ENCODE measurements around the gene IRAK2. TPM values are rescaled to one million over a fixed set of nuclear protein-coding genes. Genes with fewer than 3 reads are reported as not detected.

The IRAK2 gene
- total RNA-seq, 4 donors from 2014 or later: 4.4 to 23.3 (median 9.6) TPM

DNA sequence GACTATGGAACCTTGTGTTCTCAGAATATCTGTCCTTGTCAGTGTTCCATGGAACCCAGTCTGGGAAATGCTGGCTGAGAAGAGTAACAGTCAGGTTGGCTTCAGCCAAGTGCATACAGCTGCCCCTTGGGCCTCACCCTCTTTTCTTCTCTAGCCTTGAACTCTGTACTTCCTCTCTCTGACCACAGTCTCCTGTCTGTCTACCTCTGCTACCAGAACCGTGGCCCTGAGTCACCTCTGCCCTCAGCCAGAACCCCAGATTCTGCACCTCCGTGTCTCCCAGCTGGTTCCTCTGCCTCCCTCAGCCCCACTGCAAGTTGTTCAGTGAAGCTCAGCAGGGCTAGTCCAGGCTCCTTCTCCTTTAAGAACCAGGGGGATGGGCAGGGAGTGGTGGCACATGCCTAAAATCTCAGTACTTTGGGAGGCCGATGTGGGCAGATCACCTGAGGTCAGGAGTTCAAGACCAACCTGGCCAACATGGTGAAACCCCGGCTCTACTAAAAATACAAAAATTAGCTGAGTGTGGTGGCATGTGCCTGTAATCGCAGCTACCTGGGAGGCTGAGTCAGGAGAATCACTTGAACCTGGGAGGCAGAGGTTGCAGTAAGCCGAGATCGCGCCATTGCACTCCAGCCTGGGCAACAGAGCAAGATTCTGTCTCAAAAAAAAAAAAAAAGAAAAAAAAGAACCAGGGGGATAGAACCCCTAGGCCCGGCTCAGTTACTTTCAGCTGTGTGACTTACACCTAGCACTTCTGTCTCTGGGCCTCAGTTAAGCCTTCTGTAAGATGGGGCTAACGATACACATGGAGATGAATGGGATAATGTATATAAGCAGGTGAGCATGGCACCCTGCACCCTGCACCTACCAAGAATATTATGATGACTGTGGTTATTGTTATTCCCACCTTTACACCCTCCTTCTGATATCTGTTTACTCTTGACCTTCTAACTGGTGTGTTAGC lies 59.2 kb downstream of the IRAK2 start:
- 79 to 81% methylated on average over 7 to 9 of the region's 10 CpGs for WGBS, 2 donors
- H3K4me3 ChIP-seq: no peak overlapping the region
- DNase-seq: no peak
- H3K27ac ChIP-seq: peak overlapping the region; percentile 11 to 32 (median 15)
- intact Hi-C loops (cut with DNase I): loop anchor here (10.0 kb wide), 1 partner anchor 59 kb away; the partner anchor contains the start of gene IRAK2
- H3K4me1 ChIP-seq: peaks cover 8 to 52% (median 14%) of the 10 kb centered on the region in 3 donors
- no peak for TF ChIP-seq POLR2A (IDR thresholded peaks at IDR 0.05)
- TF ChIP-seq, protein P1, sequence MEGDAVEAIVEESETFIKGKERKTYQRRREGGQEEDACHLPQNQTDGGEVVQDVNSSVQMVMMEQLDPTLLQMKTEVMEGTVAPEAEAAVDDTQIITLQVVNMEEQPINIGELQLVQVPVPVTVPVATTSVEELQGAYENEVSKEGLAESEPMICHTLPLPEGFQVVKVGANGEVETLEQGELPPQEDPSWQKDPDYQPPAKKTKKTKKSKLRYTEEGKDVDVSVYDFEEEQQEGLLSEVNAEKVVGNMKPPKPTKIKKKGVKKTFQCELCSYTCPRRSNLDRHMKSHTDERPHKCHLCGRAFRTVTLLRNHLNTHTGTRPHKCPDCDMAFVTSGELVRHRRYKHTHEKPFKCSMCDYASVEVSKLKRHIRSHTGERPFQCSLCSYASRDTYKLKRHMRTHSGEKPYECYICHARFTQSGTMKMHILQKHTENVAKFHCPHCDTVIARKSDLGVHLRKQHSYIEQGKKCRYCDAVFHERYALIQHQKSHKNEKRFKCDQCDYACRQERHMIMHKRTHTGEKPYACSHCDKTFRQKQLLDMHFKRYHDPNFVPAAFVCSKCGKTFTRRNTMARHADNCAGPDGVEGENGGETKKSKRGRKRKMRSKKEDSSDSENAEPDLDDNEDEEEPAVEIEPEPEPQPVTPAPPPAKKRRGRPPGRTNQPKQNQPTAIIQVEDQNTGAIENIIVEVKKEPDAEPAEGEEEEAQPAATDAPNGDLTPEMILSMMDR (IDR thresholded peaks at IDR 0.05): no peak
- no peaks in the 10 kb centered on the region for H3K9me3 ChIP-seq
- H3K27me3 ChIP-seq: no peaks in the 10 kb centered on the region
- H3K36me3 ChIP-seq: peaks cover 0 to 64% (median 5%) of the 10 kb centered on the region in 3 donors

DNA sequence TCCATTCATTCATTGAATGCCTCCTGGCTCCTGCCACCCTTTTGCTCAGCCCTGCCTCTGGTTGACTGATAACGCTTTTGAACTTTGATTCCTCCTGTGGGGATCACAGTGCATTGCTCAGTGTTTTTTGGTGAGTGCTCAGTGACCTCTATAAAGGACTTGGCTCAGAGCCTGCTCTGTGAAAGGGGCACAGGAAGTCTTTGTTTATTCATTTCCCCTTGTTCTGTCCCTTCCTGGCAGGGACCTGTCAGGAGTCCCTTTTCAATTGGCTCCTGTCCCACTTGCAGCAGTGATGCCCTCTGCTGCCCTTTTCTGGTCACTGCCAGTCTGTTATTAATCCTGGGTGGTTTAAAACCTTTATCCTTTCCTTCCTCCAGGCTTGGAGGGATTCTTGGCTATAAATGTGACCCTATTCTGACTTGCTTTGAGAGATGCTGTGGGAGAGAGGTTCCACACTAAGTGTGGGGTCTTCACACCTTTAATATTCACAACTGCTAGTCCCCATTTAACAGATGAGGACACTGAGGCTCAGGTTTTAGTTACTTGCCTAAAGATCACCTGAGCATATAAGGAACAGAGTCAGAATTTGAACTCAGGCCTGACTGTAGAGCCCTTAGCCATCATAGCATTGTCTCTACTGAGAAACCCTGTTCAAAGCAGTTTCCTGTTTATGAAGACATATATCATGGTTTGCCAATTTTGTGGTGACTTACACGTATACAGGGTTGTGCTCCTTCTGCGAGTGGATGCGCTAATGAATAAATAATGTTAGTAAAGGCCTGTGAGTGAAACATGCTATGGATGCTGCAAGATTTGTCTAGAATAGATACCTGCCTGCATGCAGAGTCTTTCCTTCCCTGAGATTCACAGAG lies 60.3 kb downstream of the IRAK2 start:
- no peak for TF ChIP-seq POLR2A (IDR thresholded peaks at IDR 0.05)
- TF ChIP-seq, protein P1 (IDR thresholded peaks at IDR 0.05): peak; percentile 72 to 92 (median 87)
- WGBS, 2 donors: 66 to 71% methylated on average over 3 to 4 of the region's 4 CpGs
- DNase-seq: peak; percentile 27
- Histone ChIP-seq H3K27me3 (no peaks in the 10 kb centered on the region), H3K36me3 (peaks cover 0 to 64% (median 5%) of the 10 kb centered on the region in 3 donors), H3K27ac (peak overlapping the region in 2 of 4 donors; percentile 14 to 19), H3K9me3 (no peaks in the 10 kb centered on the region), H3K4me1 (peaks cover 8 to 52% (median 14%) of the 10 kb centered on the region in 3 donors), H3K4me3 (no peak overlapping the region)
- intact Hi-C loops (cut with DNase I): loop anchor here (10.0 kb wide), 1 partner anchor 60 kb away; the partner anchor contains the start of gene IRAK2

- no peak overlapping the region for H3K27ac ChIP-seq
- H3K4me3 ChIP-seq: no peak overlapping the region
- no peaks in the 10 kb centered on the region for H3K27me3 ChIP-seq
- intact Hi-C loops (cut with DNase I): loop anchor here (10.0 kb wide), 1 partner anchor 61 kb away; the partner anchor contains the start of gene IRAK2
- peaks cover 8 to 41% (median 13%) of the 10 kb centered on the region in 3 donors for H3K4me1 ChIP-seq
- no peaks in the 10 kb centered on the region for H3K9me3 ChIP-seq
- TF ChIP-seq POLR2A (IDR thresholded peaks at IDR 0.05): no peak
- TF ChIP-seq, protein P1 (IDR thresholded peaks at IDR 0.05): no peak
- 76 to 97% methylated on average over 4 to 9 of the region's 10 CpGs for WGBS, 2 donors
- H3K36me3 ChIP-seq: peaks cover 0 to 71% (median 5%) of the 10 kb centered on the region in 3 donors
- no peak for DNase-seq
Measured at GRCh38 chr3:10226293-10226692, 61.6 kb downstream of the IRAK2 start.

DNA sequence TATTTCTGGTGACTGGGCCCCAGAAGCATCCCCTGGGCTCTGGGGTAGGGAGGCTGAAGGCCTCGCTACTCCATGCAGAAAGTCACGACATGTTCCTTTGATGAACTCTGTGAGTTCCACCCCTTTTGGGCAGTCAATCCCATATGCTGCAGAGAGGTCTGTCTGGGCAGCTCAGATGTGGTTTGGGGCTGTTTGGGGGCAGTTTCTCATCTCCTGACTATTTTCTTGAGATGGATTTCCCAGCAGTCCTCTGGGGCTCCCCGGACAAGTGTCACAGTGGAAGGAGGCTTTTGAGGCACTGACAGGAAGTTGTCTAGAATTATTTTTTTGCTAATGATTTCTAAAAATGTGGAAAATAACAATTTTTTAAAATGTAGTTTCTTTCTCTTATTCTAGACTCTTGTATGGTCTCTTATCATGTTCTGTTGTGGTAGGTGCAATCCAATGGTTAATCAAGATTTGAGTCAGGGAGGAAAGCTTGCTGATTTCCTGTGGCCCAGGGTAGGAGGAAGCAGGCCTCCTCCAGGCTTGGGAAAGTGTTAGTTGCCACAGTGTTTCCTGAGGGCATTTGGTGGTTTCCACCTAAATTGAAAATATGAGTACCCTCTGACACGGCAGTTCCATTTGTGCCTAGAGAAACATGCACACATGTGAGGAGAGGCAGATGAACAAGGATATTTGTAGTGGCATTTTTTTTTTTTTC lies 63.7 kb downstream of the IRAK2 start:
- no peak for DNase-seq
- TF ChIP-seq POLR2A (IDR thresholded peaks at IDR 0.05): no peak
- TF ChIP-seq, protein P1 (IDR thresholded peaks at IDR 0.05): no peak
- H3K36me3 ChIP-seq: peaks cover 0 to 68% (median 0%) of the 10 kb centered on the region in 3 donors
- H3K9me3 ChIP-seq: no peaks in the 10 kb centered on the region
- intact Hi-C loops (cut with DNase I): loop anchor here (10.0 kb wide), 1 partner anchor 64 kb away; the partner anchor contains the start of gene IRAK2
- H3K27ac ChIP-seq: peak overlapping the region in 2 of 4 donors; percentile 16 to 39
- H3K27me3 ChIP-seq: no peaks in the 10 kb centered on the region
- peaks cover 8 to 29% (median 10%) of the 10 kb centered on the region in 3 donors for H3K4me1 ChIP-seq
- WGBS, 2 donors: 59 to 70% methylated on average over 4 of the region's 4 CpGs
- no peak overlapping the region for H3K4me3 ChIP-seq
